ENCODE results near the gene ANKRD1. TPM values are rescaled to one million over a fixed set of nuclear protein-coding genes. Genes with fewer than 3 reads are reported as not detected.

ANKRD1 gene
- total RNA-seq, 1 experiment from 2014 or later, result 0.11 TPM

DNA sequence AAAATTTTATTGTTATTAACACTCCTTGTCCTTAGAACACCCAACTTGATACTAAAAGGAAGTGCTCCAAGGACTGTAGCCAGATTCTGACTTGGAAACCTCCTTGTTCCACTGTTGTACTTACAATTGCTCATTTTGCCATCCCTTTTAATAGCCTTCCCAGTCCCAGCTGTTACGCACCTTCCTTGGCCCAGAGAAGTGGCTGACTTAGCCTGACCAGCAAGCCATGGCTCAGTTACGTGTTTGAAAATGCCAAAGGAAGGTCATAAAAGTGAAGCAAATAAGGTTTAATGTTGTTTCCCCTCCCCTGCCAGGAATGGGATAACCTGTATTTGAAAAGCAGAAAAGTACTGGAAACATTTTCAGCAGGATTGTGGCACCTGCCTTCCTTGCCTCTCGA, 3.7 kb upstream of the ANKRD1 start:
- no peak overlapping the region for H2BK120ac ChIP-seq (ENCODE audit: low read depth, low read length, poor library complexity, severe bottlenecking)
- H3K9me3 Mint-ChIP-seq, result peaks cover 3 to 13% of the 10 kb centered on the region in 2 experiments; a peak in 2 of 5 replicates
- H3K56ac ChIP-seq (ENCODE audit: insufficient read length, low read depth, low read length), result no peak overlapping the region
- no peak overlapping the region for H4K91ac ChIP-seq (ENCODE audit: insufficient read length, low read depth, low read length)
- no peaks in the 10 kb centered on the region for H3K4me1 ChIP-seq (ENCODE audit: insufficient read depth, low read length)
- no peak overlapping the region for H3K14ac ChIP-seq (ENCODE audit: insufficient read depth, low read length)
- no peak overlapping the region for H3T11ph ChIP-seq (ENCODE audit: low read length)
- DNase-seq, result no peak
- TF ChIP-seq, protein P1, sequence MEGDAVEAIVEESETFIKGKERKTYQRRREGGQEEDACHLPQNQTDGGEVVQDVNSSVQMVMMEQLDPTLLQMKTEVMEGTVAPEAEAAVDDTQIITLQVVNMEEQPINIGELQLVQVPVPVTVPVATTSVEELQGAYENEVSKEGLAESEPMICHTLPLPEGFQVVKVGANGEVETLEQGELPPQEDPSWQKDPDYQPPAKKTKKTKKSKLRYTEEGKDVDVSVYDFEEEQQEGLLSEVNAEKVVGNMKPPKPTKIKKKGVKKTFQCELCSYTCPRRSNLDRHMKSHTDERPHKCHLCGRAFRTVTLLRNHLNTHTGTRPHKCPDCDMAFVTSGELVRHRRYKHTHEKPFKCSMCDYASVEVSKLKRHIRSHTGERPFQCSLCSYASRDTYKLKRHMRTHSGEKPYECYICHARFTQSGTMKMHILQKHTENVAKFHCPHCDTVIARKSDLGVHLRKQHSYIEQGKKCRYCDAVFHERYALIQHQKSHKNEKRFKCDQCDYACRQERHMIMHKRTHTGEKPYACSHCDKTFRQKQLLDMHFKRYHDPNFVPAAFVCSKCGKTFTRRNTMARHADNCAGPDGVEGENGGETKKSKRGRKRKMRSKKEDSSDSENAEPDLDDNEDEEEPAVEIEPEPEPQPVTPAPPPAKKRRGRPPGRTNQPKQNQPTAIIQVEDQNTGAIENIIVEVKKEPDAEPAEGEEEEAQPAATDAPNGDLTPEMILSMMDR (conservative IDR thresholded peaks at IDR 0.05), result no peak
- no peak overlapping the region for H3K27ac ChIP-seq (ENCODE audit: insufficient read length, low read depth, low read length)
- H2AK5ac ChIP-seq (ENCODE audit: insufficient read length, low read length), result no peak overlapping the region
- no peak overlapping the region for H2BK5ac ChIP-seq (ENCODE audit: insufficient read length, low read length)
- H2BK20ac ChIP-seq (ENCODE audit: low read depth, low read length, poor library complexity, severe bottlenecking), result no peak overlapping the region
- no peak overlapping the region for H2AFZ ChIP-seq (ENCODE audit: low read length)
- no CpG with 5 or more reads among the region's 3 CpGs for WGBS (ENCODE audit: extremely low coverage, insufficient read length, low lambda C conversion rate)
- H3K9me3 ChIP-seq (ENCODE audit: control insufficient read depth, low read depth, low read length), result no peaks in the 10 kb centered on the region
- H2BK15ac ChIP-seq (ENCODE audit: low read depth, low read length), result no peak overlapping the region
- no peaks in the 10 kb centered on the region for H3K23me2 ChIP-seq (ENCODE audit: insufficient read length, low read depth, low read length, poor library complexity, severe bottlenecking)
- no peak overlapping the region for H4K5ac ChIP-seq (ENCODE audit: insufficient read length, low read depth, low read length)
- peak overlapping the region in 1 of 3 experiments; percentile 47; a peak in 1 of 7 replicates for H3K27ac Mint-ChIP-seq
- H3K9ac ChIP-seq (ENCODE audit: extremely low read depth, insufficient read length, low read length), result no peak overlapping the region
- H3K4me3 Mint-ChIP-seq, result peak overlapping the region in 1 of 2 experiments; percentile 11; a peak in 1 of 5 replicates
- H3K18ac ChIP-seq (ENCODE audit: insufficient read length, low read depth, low read length), result no peak overlapping the region
- peaks cover 100% of the 10 kb centered on the region for H3K27me3 Mint-ChIP-seq (ENCODE audit: low read depth)
- H3K23ac ChIP-seq (ENCODE audit: insufficient read length, low read depth, low read length), result no peak overlapping the region
- no peaks in the 10 kb centered on the region; a peak in 1 of 7 replicates for H3K36me3 Mint-ChIP-seq (ENCODE audit: insufficient read depth in 1 of 3, low read depth in 3 of 3)
- H4K20me1 ChIP-seq (ENCODE audit: control insufficient read depth, insufficient read depth, insufficient read length), result no peaks in the 10 kb centered on the region
- no peaks in the 10 kb centered on the region for H3K79me2 ChIP-seq (ENCODE audit: insufficient read depth, low read length)
- no peak overlapping the region for H4K8ac ChIP-seq (replicated peaks; ENCODE audit: insufficient read length, low read depth, low read length)
- H3K4me2 ChIP-seq (ENCODE audit: insufficient read depth, insufficient read length, low read length), result no peak overlapping the region
- H3K4me1 Mint-ChIP-seq, result peaks cover 43 to 47% of the 10 kb centered on the region in 2 experiments
- no peak overlapping the region for H2BK12ac ChIP-seq (ENCODE audit: insufficient read length, low read depth, low read length)
- no peak overlapping the region for H3K4ac ChIP-seq (ENCODE audit: low read depth, low read length)
- H3K27me3 ChIP-seq (ENCODE audit: insufficient read depth, low read length), result peaks cover 93% of the 10 kb centered on the region
- H3K79me1 ChIP-seq (ENCODE audit: insufficient read depth, low read depth, low read length, poor library complexity, severe bottlenecking), result no peaks in the 10 kb centered on the region
